H1 (cell line): ENCODE results near the gene ATP5PB. TPM values are rescaled to one million over a fixed set of nuclear protein-coding genes. Genes with fewer than 3 reads are reported as not detected.
A peak's percentile ranks its signal among the peaks of the same experiment; 100 is the strongest.

ENCODE experiments used
- CTCF ChIA-PET: fragments of 300-600 bp; sonication (Branson Sonifier 250); formaldehyde crosslinking; loops from one replicate; lab custom pipeline; 2021; ENCODE audit not compliant: partially characterized antibody; lab: Charles Lee
- POLR2A ChIA-PET: fragments of 300-600 bp; sonication (Branson Sonifier 250); formaldehyde crosslinking; loops from one replicate; lab custom pipeline; 2021; ENCODE audit warnings: inconsistent platforms; ENCODE audit not compliant: partially characterized antibody; lab: Charles Lee
- DNase-seq, 2 experiments: peaks; one replicate each; pipeline versions ENCODE4 v3.0.0 to v3.0.0-alpha.2; 2010 to 2022; ENCODE audit warnings: low spot score in 2 of 2, low read depth in 1 of 2, mixed read lengths in 1 of 2
- FAIRE-seq: peaks from 2 replicates; lab custom pipeline; 2011; peaks lifted over from hg19 to GRCh38; lab: Jason Lieb, UNC
- H2AFZ ChIP-seq: 2 replicates; pipeline ENCODE4 v1.8.1; 2012; ENCODE audit warnings: low read length, inconsistent platforms
- H2AK5ac ChIP-seq: 2 replicates; pipeline ENCODE4 v1.6.1; 2013; ENCODE audit warnings: low read depth, low read length
- H2BK120ac ChIP-seq: replicated peaks from 2 replicates; pipeline ENCODE3; 2013; ENCODE audit warnings: low read depth, low read length, inconsistent platforms
- H2BK12ac ChIP-seq: 2 replicates; pipeline ENCODE4 v1.6.1; 2013; ENCODE audit warnings: low read depth, low read length
- H2BK15ac ChIP-seq: 2 replicates; pipeline ENCODE4 v1.6.1; 2013; ENCODE audit warnings: low read length
- H2BK20ac ChIP-seq: 2 replicates; pipeline ENCODE4 v1.6.1; 2013; ENCODE audit warnings: low read length
- H2BK5ac ChIP-seq: 2 replicates; pipeline ENCODE4 v1.6.1; 2013; ENCODE audit warnings: low read depth, low read length
- H3K14ac ChIP-seq: 2 replicates; pipeline ENCODE4 v1.6.1; 2013; ENCODE audit warnings: inconsistent platforms; ENCODE audit not compliant: insufficient read length
- H3K18ac ChIP-seq: 2 replicates; pipeline ENCODE4 v1.6.1; 2013; ENCODE audit warnings: low read length; ENCODE audit errors: extremely low read depth
- H3K23ac ChIP-seq: 2 replicates; pipeline ENCODE4 v1.6.1; 2013; ENCODE audit warnings: inconsistent platforms; ENCODE audit not compliant: insufficient read length
- H3K23me2 ChIP-seq: 2 replicates; pipeline ENCODE4 v1.6.1; 2013; ENCODE audit warnings: low read depth, low read length
- H3K27ac ChIP-seq: 2 replicates; pipeline ENCODE4 v1.6.1; 2011; ENCODE audit warnings: low read depth, low read length, inconsistent platforms
- H3K27me3 ChIP-seq, 4 experiments: replicated peaks in 1 of 4; 1 replicate in 1 of 4; 2 replicates in 3 of 4; pipeline versions ENCODE4 v1.6.1 to v1.8.1; 2011 to 2013; ENCODE audit warnings: low read length in 3 of 4, mild to moderate bottlenecking in 3 of 4, inconsistent platforms in 2 of 4, mixed read lengths in 2 of 4, moderate library complexity in 1 of 4; ENCODE audit not compliant: control insufficient read depth in 3 of 4, insufficient read depth in 3 of 4; ENCODE audit errors: extremely low read depth in 1 of 4
- H3K36me3 ChIP-seq, 4 experiments: 2 replicates each; pipeline versions ENCODE4 v1.6.1 to v1.8.1; 2011 to 2013; ENCODE audit warnings: mild to moderate bottlenecking in 4 of 4, low read length in 3 of 4, moderate library complexity in 2 of 4, control low read depth in 1 of 4, inconsistent platforms in 1 of 4; ENCODE audit not compliant: insufficient read depth in 4 of 4, control insufficient read depth in 2 of 4
- H3K4ac ChIP-seq: replicated peaks from 2 replicates; pipeline ENCODE3; 2013; ENCODE audit warnings: low read length, low read depth, mixed read lengths, inconsistent platforms; ENCODE audit not compliant: insufficient read length
- H3K4me1 ChIP-seq, 4 experiments: replicated peaks in 1 of 4; 1 replicate in 1 of 4; 2 replicates in 3 of 4; pipeline versions ENCODE4 v1.6.1 to v1.8.1; 2011 to 2013; ENCODE audit warnings: low read length in 3 of 4, inconsistent platforms in 2 of 4, mixed read lengths in 1 of 4; ENCODE audit not compliant: insufficient read depth in 4 of 4, control insufficient read depth in 3 of 4
- H3K4me2 ChIP-seq, 2 experiments: 2 replicates each; pipeline versions ENCODE4 v1.6.1 to v1.8.1; 2011 to 2013; ENCODE audit warnings: low read depth in 2 of 2, low read length in 2 of 2, control low read depth in 1 of 2, inconsistent platforms in 1 of 2, mild to moderate bottlenecking in 1 of 2; ENCODE audit not compliant: insufficient read depth in 1 of 2
- H3K4me3 ChIP-seq, 4 experiments: fragments of 200-600, 300-600 bp in 1 of 4; sonication (generic), shearing (Covaris generic), sonication (Bioruptor Twin) in 1 of 4; 2 replicates each; pipeline versions ENCODE4 v1.5.1 to v1.8.1; 2011 to 2016; ENCODE audit warnings: low read length in 4 of 4, low read depth in 3 of 4, control low read depth in 2 of 4, inconsistent platforms in 2 of 4, mild to moderate bottlenecking in 2 of 4, mixed read lengths in 1 of 4, moderate library complexity in 1 of 4; ENCODE audit not compliant: insufficient read depth in 2 of 4; ENCODE audit errors: extremely low read depth in 1 of 4
- H3K56ac ChIP-seq: replicated peaks from 2 replicates; pipeline ENCODE3; 2013; ENCODE audit warnings: low read depth, mild to moderate bottlenecking, mixed read lengths, low read length, inconsistent platforms; ENCODE audit not compliant: insufficient read length
- H3K79me1 ChIP-seq: 2 replicates; pipeline ENCODE4 v1.6.1; 2013; ENCODE audit warnings: low read depth, low read length, control low read depth
- H3K79me2 ChIP-seq, 2 experiments: 2 replicates each; pipeline versions ENCODE4 v1.6.1 to v1.8.1; 2012 to 2013; ENCODE audit warnings: low read length in 2 of 2, mild to moderate bottlenecking in 2 of 2, inconsistent platforms in 1 of 2; ENCODE audit not compliant: insufficient read depth in 2 of 2, control insufficient read depth in 1 of 2
- H3K9ac ChIP-seq, 4 experiments: replicated peaks in 1 of 4; 1 replicate in 1 of 4; 2 replicates in 3 of 4; pipeline versions ENCODE4 v1.6.1 to v1.8.1; 2011 to 2013; ENCODE audit warnings: low read depth in 3 of 4, low read length in 3 of 4, control low read depth in 2 of 4, mild to moderate bottlenecking in 2 of 4, moderate library complexity in 2 of 4, inconsistent platforms in 1 of 4; ENCODE audit errors: extremely low read depth in 1 of 4
- H3K9me3 ChIP-seq, 2 experiments: 2 replicates each; pipeline versions ENCODE4 v1.6.1 to v1.8.1; 2012 to 2013; ENCODE audit warnings: mild to moderate bottlenecking in 2 of 2, moderate library complexity in 2 of 2, control low read depth in 1 of 2, inconsistent platforms in 1 of 2, low read depth in 1 of 2, low read length in 1 of 2, mixed read lengths in 1 of 2; ENCODE audit not compliant: insufficient read depth in 2 of 2
- H4K20me1 ChIP-seq, 2 experiments: replicated peaks in 1 of 2; 2 replicates each; pipeline versions ENCODE3 to v1.8.1; 2011 to 2013; ENCODE audit warnings: inconsistent platforms in 2 of 2, low read length in 2 of 2, mild to moderate bottlenecking in 1 of 2; ENCODE audit not compliant: insufficient read depth in 2 of 2, control insufficient read depth in 1 of 2
- H4K5ac ChIP-seq: 2 replicates; pipeline ENCODE4 v1.6.1; 2013; ENCODE audit warnings: low read length, low read depth, mixed read lengths, inconsistent platforms; ENCODE audit not compliant: insufficient read length
- H4K8ac ChIP-seq: 2 replicates; pipeline ENCODE4 v1.8.0; 2013; ENCODE audit warnings: mild to moderate bottlenecking, moderate library complexity, low read length, inconsistent platforms; ENCODE audit not compliant: insufficient read depth; ENCODE audit errors: extremely low read depth
- H4K91ac ChIP-seq: replicated peaks from 2 replicates; pipeline ENCODE3; 2013; ENCODE audit warnings: low read length, mixed read lengths, inconsistent platforms; ENCODE audit not compliant: insufficient read length
- WGBS, 2 experiments: shearing (Covaris generic) in 1 of 2; methylation state at CpG; one replicate each; pipeline versions ENCODE4 v1.1.6 to v1.1.7; 2013 to 2015; ENCODE audit warnings: low lambda C conversion rate in 2 of 2, mixed read lengths in 2 of 2, inconsistent platforms in 1 of 2, low coverage in 1 of 2, missing lambda C conversion rate in 1 of 2; ENCODE audit not compliant: insufficient replicate concordance in 2 of 2, insufficient coverage in 1 of 2, insufficient read length in 1 of 2; ENCODE audit errors: extremely low coverage in 1 of 2, missing lambda C conversion rate in 1 of 2; 5-methylcytosine and 5-hydroxymethylcytosine counted together
- polyA plus RNA-seq, 7 experiments: library from polyadenylated mRNA; depleted of rRNA in 3 of 7; stranded (reverse) in 5 of 7; unstranded in 2 of 7; fragments of >200 nt in 5 of 7; fragments of 200-250 nt in 2 of 7; gene quantifications; 1 replicate in 5 of 7; 2 replicates in 1 of 7; 4 replicates in 1 of 7; pipeline versions ENCODE4 v1.2.1 to v1.2.3, GENCODE V29; 2011 to 2013; ENCODE audit warnings: missing spikeins in 2 of 7, mixed read lengths in 2 of 7
- total RNA-seq: library from RNA; stranded (reverse); fragmentation: NEBNext Ultra II Directional; extraction: Animal tissue kit (Norgen Biotek cat#: 25700); gene quantifications from 2 replicates; pipeline ENCODE4 v1.2.1, GENCODE V29; 2021
- TF ChIP-seq, protein P1 (sequence below): IDR thresholded peaks from 2 replicates; pipeline ENCODE4 v1.6.1; 2011; ENCODE audit warnings: low read length, improper control_type of control experiment

Gene ATP5PB
- total and polyA plus RNA-seq, 2 of the 8 experiments (the other 6 are each of a cell fraction or from before 2014, with no cell fraction given): 232 to 262 TPM

DNA sequence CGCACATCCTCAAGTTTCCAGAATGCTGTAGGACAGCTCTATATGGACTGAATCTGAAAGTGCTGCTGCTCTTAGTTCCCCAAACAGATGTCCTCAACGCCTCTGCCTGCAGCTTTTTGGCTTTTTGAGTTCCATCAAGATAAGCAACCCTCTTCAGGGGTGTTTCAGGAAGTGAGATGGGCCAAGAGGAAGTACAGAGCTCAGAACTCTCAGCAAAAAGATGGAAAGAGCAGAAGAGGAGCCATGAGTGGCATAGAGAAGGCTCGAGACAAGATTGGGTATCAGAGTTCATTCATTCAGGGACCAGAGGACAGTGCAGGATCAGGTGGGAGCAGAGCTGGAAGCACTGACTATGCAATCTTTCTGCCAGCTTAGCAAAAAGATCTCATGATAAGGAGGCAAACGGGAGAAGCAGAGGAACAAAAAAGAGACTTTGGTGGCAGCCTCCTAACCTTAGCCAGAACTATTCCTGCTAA, 54.4 kb downstream of the ATP5PB start, which contains the start of the genes ADORA3 and TMIGD3:
Gene ADORA3 (minus strand): TSS at position 49 of the 476 bp plus-strand sequence. CDS start 279 bp downstream, outside the sequence.
Gene TMIGD3 (minus strand): TSS at position 49 of the 476 bp plus-strand sequence. CDS start 279 bp downstream, outside the sequence.
- DNase-seq: peak in 1 of 2 experiments; percentile 23

More for the DNA sequence above, 54.4 kb downstream of the ATP5PB start, which contains the start of the genes ADORA3 and TMIGD3:
- Histone ChIP-seq H4K5ac (no peak within 1 kb of the TSS), H3K27ac (no peak within 1 kb of the TSS)
- TF ChIP-seq, protein P1, sequence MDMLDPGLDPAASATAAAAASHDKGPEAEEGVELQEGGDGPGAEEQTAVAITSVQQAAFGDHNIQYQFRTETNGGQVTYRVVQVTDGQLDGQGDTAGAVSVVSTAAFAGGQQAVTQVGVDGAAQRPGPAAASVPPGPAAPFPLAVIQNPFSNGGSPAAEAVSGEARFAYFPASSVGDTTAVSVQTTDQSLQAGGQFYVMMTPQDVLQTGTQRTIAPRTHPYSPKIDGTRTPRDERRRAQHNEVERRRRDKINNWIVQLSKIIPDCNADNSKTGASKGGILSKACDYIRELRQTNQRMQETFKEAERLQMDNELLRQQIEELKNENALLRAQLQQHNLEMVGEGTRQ: no peak
- TF ChIP-seq, all 59 proteins: peak for 0
- Histone ChIP-seq H3K79me1 (no peaks in the 10 kb centered on the region), H3K4me2 (no peak within 1 kb of the TSS), H3K18ac (no peak within 1 kb of the TSS), H3K4me3 (no peak within 1 kb of the TSS), H2BK15ac (no peak within 1 kb of the TSS), H3K23ac (no peak within 1 kb of the TSS), H2BK120ac (no peak within 1 kb of the TSS), H2AK5ac (no peak within 1 kb of the TSS), H2BK20ac (no peak within 1 kb of the TSS), H2AFZ (0 out of 2 replicates have a peak within 1 kb of the TSS, but pooled peaks have one; percentile 14), H3K14ac (no peak within 1 kb of the TSS), H4K91ac (no peak within 1 kb of the TSS), H3K27me3 (no peaks in the 10 kb centered on the region), H3K56ac (no peak within 1 kb of the TSS), H3K23me2 (no peaks in the 10 kb centered on the region; the same call in 1 of the 2 replicates), H3K9ac (no peak within 1 kb of the TSS), H3K4ac (no peak within 1 kb of the TSS), H2BK5ac (no peak within 1 kb of the TSS), H3K36me3 (no peaks in the 10 kb centered on the region), H2BK12ac (no peak within 1 kb of the TSS), H3K9me3 (no peaks in the 10 kb centered on the region), H4K8ac (no peak within 1 kb of the TSS), H3K4me1 (peaks cover 0 to 8% (median 3%) of the 10 kb centered on the region in 4 experiments; a peak in 5 of 7 replicates), H3K79me2 (no peaks in the 10 kb centered on the region), H4K20me1 (no peaks in the 10 kb centered on the region)
- POLR2A ChIA-PET: interaction anchor here (0.6 kb wide), 1 partner anchor 26 kb away, joined by 3 read pairs; no protein-coding TSS in a partner anchor
- CTCF ChIA-PET: interaction anchor here (0.9 to 1.6 kb wide), 4 partner anchors 12 to 167 kb away, joined by 3 to 5 read pairs (median 4); no protein-coding TSS in a partner anchor
- FAIRE-seq: no peak
- WGBS, 2 experiments: 90% methylated on average over 4 of the region's 4 CpGs; no CpG with 5 or more reads in 1 of the 2 experiments
